Astrocyte (in vitro differentiated cells and primary cell): ENCODE measurements around the gene SLC25A12.

ENCODE experiments used
- CTCF ChIP-seq: IDR thresholded peaks from 2 replicates; pipeline ENCODE4 v1.5.1; 2011; ENCODE audit warnings: low read depth, mild to moderate bottlenecking, inconsistent platforms, low read length, moderate library complexity; ENCODE audit not compliant: insufficient read depth
- EZH2 ChIP-seq: IDR thresholded peaks from 2 replicates; pipeline ENCODE4 v1.6.1; 2012; ENCODE audit warnings: mild to moderate bottlenecking, low read length, inconsistent platforms; ENCODE audit not compliant: insufficient read depth

GRCh38 chr2:171811245-171811628, 82.8 kb downstream of the SLC25A12 start:
- TF ChIP-seq EZH2 (no peak), CTCF (peak; percentile 35)
